IPS-18a (cell line): ENCODE data around the gene RIMS3.
"Not testable (repeated sequence)": the region's sequence is repeated elsewhere in the genome, so short reads cannot be mapped to it uniquely, and the experiment has no call there.

Experiments used
- H3K27ac ChIP-seq: one replicate; pipeline ENCODE4 v1.5.1; 2013; ENCODE audit warnings: low read length
- H3K27me3 ChIP-seq: one replicate; pipeline ENCODE4 v1.6.1; 2013; ENCODE audit warnings: mild to moderate bottlenecking, low read length; ENCODE audit not compliant: control insufficient read depth, insufficient read depth
- H3K36me3 ChIP-seq: one replicate; pipeline ENCODE4 v1.6.1; 2013; ENCODE audit warnings: low read depth, low read length; ENCODE audit not compliant: control insufficient read depth
- H3K4me1 ChIP-seq: one replicate; pipeline ENCODE4 v1.6.1; 2013; ENCODE audit warnings: low read depth, low read length; ENCODE audit not compliant: control insufficient read depth
- H3K4me3 ChIP-seq: one replicate; pipeline ENCODE4 v1.5.1; 2013; ENCODE audit warnings: low read length
- H3K9ac ChIP-seq: one replicate; pipeline ENCODE4 v1.6.1; 2013; ENCODE audit warnings: mild to moderate bottlenecking, low read length, moderate library complexity
- H3K9me3 ChIP-seq: one replicate; pipeline ENCODE4 v1.6.1; 2013; ENCODE audit warnings: low read depth, low read length; ENCODE audit not compliant: control insufficient read depth

Gene RIMS3

GRCh38 chr1:40635763-40636500, 29.6 kb downstream of the RIMS3 start:
- no peak overlapping the region for H3K9ac ChIP-seq
- no peak overlapping the region for H3K27ac ChIP-seq
- H3K4me1 ChIP-seq: no peaks in the 10 kb centered on the region
- H3K4me3 ChIP-seq: no peak overlapping the region
- H3K9me3 ChIP-seq: no peaks in the 10 kb centered on the region
- no peaks in the 10 kb centered on the region for H3K36me3 ChIP-seq
- H3K27me3 ChIP-seq: no peaks in the 10 kb centered on the region

- Histone ChIP-seq H3K4me1 (no peaks in the 10 kb centered on the region), H3K4me3 (no peak overlapping the region), H3K9me3 (no peaks in the 10 kb centered on the region), H3K36me3 (no peaks in the 10 kb centered on the region), H3K27ac (no peak overlapping the region), H3K27me3 (no peaks in the 10 kb centered on the region), H3K9ac (no peak overlapping the region)
These were observed 30.4 kb downstream of the RIMS3 start for GRCh38 chr1:40634901-40635655.

GRCh38 chr1:40633931-40634376, 31.5 kb downstream of the RIMS3 start:
- no peaks in the 10 kb centered on the region for H3K9me3 ChIP-seq
- no peaks in the 10 kb centered on the region for H3K27me3 ChIP-seq
- no peak overlapping the region for H3K9ac ChIP-seq
- H3K4me1 ChIP-seq: no peaks in the 10 kb centered on the region
- H3K27ac ChIP-seq: no peak overlapping the region
- H3K36me3 ChIP-seq: no peaks in the 10 kb centered on the region
- H3K4me3 ChIP-seq: no peak overlapping the region

GRCh38 chr1:40633523-40633922, 32.0 kb downstream of the RIMS3 start:
- H3K9me3 ChIP-seq: no peaks in the 10 kb centered on the region
- no peak overlapping the region for H3K9ac ChIP-seq
- no peak overlapping the region for H3K27ac ChIP-seq
- no peak overlapping the region for H3K4me3 ChIP-seq
- H3K27me3 ChIP-seq: no peaks in the 10 kb centered on the region
- H3K36me3 ChIP-seq: no peaks in the 10 kb centered on the region
- no peaks in the 10 kb centered on the region for H3K4me1 ChIP-seq

- Histone ChIP-seq H3K27ac (no peak overlapping the region), H3K27me3 (no peaks in the 10 kb centered on the region), H3K9ac (no peak overlapping the region), H3K4me3 (no peak overlapping the region), H3K9me3 (no peaks in the 10 kb centered on the region), H3K36me3 (no peaks in the 10 kb centered on the region), H3K4me1 (no peaks in the 10 kb centered on the region)
These were observed 34.8 kb downstream of the RIMS3 start for GRCh38 chr1:40630488-40631223.

GRCh38 chr1:40629546-40629945, 35.9 kb downstream of the RIMS3 start:
- not testable (repeated sequence) for H3K4me3 ChIP-seq, H3K9me3 ChIP-seq, H3K9ac ChIP-seq, H3K27ac ChIP-seq, H3K4me1 ChIP-seq, H3K27me3 ChIP-seq, H3K36me3 ChIP-seq

- H3K9ac ChIP-seq: no peak overlapping the region
These were observed 36.6 kb downstream of the RIMS3 start for GRCh38 chr1:40628903-40629292.

GRCh38 chr1:40627987-40628902, 37.2 kb downstream of the RIMS3 start:
- no peak overlapping the region for H3K9ac ChIP-seq

More at GRCh38 chr1:40628903-40629292, 36.6 kb downstream of the RIMS3 start:
- no peaks in the 10 kb centered on the region for H3K4me1 ChIP-seq
- no peaks in the 10 kb centered on the region for H3K9me3 ChIP-seq
- no peaks in the 10 kb centered on the region for H3K36me3 ChIP-seq
- no peak overlapping the region for H3K4me3 ChIP-seq
- no peaks in the 10 kb centered on the region for H3K27me3 ChIP-seq
- H3K27ac ChIP-seq: no peak overlapping the region

GRCh38 chr1:40626383-40626770, 39.1 kb downstream of the RIMS3 start:
- H3K9ac ChIP-seq: no peak overlapping the region
- no peaks in the 10 kb centered on the region for H3K4me1 ChIP-seq
- no peak overlapping the region for H3K4me3 ChIP-seq
- no peaks in the 10 kb centered on the region for H3K27me3 ChIP-seq
- H3K36me3 ChIP-seq: no peaks in the 10 kb centered on the region
- H3K9me3 ChIP-seq: no peaks in the 10 kb centered on the region
- no peak overlapping the region for H3K27ac ChIP-seq

More at GRCh38 chr1:40627987-40628902, 37.2 kb downstream of the RIMS3 start:
- H3K27ac ChIP-seq: no peak overlapping the region
- no peaks in the 10 kb centered on the region for H3K4me1 ChIP-seq
- no peaks in the 10 kb centered on the region for H3K36me3 ChIP-seq
- no peak overlapping the region for H3K4me3 ChIP-seq
- H3K9me3 ChIP-seq: no peaks in the 10 kb centered on the region
- H3K27me3 ChIP-seq: no peaks in the 10 kb centered on the region

- Histone ChIP-seq H3K4me1 (no peaks in the 10 kb centered on the region), H3K9me3 (no peaks in the 10 kb centered on the region), H3K36me3 (no peaks in the 10 kb centered on the region), H3K27ac (no peak overlapping the region), H3K4me3 (no peak overlapping the region), H3K27me3 (no peaks in the 10 kb centered on the region), H3K9ac (no peak overlapping the region)
These were observed 39.8 kb downstream of the RIMS3 start for GRCh38 chr1:40625476-40626382.
